Measurements from ENCODE around the gene MEDAG.

GRCh38 chr13:30933354-30933670, 27.2 kb downstream of the MEDAG start:
- TF ChIP-seq ZBTB11 (tag by site-specific recombination; conservative IDR thresholded peaks at IDR 0.05; ENCODE audit: low read depth) (no peak), YY1 (tag by site-specific recombination; IDR thresholded peaks at IDR 0.05) (no peak), OSR2 (tag by site-specific recombination; IDR thresholded peaks at IDR 0.05) (no peak), ZNF24 (tag by site-specific recombination; IDR thresholded peaks at IDR 0.05) (no peak), ZNF248 (tag by site-specific recombination; IDR thresholded peaks at IDR 0.05) (no peak), ZNF513 (tag by site-specific recombination; IDR thresholded peaks at IDR 0.05) (no peak)
- TF ChIP-seq, protein P1, sequence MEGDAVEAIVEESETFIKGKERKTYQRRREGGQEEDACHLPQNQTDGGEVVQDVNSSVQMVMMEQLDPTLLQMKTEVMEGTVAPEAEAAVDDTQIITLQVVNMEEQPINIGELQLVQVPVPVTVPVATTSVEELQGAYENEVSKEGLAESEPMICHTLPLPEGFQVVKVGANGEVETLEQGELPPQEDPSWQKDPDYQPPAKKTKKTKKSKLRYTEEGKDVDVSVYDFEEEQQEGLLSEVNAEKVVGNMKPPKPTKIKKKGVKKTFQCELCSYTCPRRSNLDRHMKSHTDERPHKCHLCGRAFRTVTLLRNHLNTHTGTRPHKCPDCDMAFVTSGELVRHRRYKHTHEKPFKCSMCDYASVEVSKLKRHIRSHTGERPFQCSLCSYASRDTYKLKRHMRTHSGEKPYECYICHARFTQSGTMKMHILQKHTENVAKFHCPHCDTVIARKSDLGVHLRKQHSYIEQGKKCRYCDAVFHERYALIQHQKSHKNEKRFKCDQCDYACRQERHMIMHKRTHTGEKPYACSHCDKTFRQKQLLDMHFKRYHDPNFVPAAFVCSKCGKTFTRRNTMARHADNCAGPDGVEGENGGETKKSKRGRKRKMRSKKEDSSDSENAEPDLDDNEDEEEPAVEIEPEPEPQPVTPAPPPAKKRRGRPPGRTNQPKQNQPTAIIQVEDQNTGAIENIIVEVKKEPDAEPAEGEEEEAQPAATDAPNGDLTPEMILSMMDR (tag by site-specific recombination; IDR thresholded peaks at IDR 0.05) = no peak
